HUES48 (cell line): Measurements from ENCODE around the gene EHF.
"Not testable (repeated sequence)": the region's sequence is repeated elsewhere in the genome, so short reads cannot be mapped to it uniquely, and the experiment has no call there.

Experiments
- H3K27ac ChIP-seq: one replicate; pipeline ENCODE4 v1.7.0; 2013; ENCODE audit warnings: low read depth, low read length, inconsistent platforms
- H3K27me3 ChIP-seq: 2 replicates; pipeline ENCODE4 v1.6.1; 2013; ENCODE audit warnings: mild to moderate bottlenecking, low read length; ENCODE audit not compliant: control insufficient read depth, insufficient read depth
- H3K36me3 ChIP-seq: 2 replicates; pipeline ENCODE4 v1.6.1; 2013; ENCODE audit warnings: low read length; ENCODE audit not compliant: control insufficient read depth, insufficient read depth
- H3K4me1 ChIP-seq: 2 replicates; pipeline ENCODE4 v1.6.1; 2013; ENCODE audit warnings: mild to moderate bottlenecking, low read length; ENCODE audit not compliant: control insufficient read depth, insufficient read depth
- H3K4me3 ChIP-seq: 2 replicates; pipeline ENCODE4 v1.5.1; 2013; ENCODE audit warnings: mild to moderate bottlenecking, low read depth, low read length
- H3K9ac ChIP-seq: 2 replicates; pipeline ENCODE4 v1.6.1; 2013; ENCODE audit warnings: mild to moderate bottlenecking, low read depth, low read length, moderate library complexity
- H3K9me3 ChIP-seq: 2 replicates; pipeline ENCODE4 v1.6.1; 2013; ENCODE audit warnings: low read length; ENCODE audit not compliant: control insufficient read depth, insufficient read depth

Gene EHF

DNA sequence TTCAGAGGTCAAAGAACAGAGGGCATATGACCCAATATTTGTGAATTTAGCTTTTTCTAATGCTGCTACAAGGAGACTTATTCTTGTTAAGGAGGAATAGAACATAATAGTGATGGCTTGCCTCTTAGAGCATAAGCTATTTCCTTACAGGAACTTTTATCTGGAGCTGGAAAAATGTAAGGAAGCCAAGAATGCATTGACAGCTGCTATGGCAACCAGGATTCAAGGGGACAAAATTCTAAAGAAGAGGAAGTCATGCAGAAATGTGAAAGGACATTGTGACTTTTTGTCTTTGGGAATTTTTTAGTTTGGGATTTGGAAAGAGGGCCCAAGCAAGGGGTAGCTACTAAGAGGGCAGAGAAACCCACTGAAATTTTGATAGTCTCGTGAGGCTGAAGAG lies 51.1 kb downstream of the EHF start:
- H3K36me3 ChIP-seq, result no peaks in the 10 kb centered on the region
- H3K4me3 ChIP-seq, result no peak overlapping the region
- no peaks in the 10 kb centered on the region for H3K4me1 ChIP-seq
- no peaks in the 10 kb centered on the region for H3K9me3 ChIP-seq
- no peak overlapping the region for H3K9ac ChIP-seq
- H3K27me3 ChIP-seq, result no peaks in the 10 kb centered on the region
- H3K27ac ChIP-seq, result no peak overlapping the region

DNA sequence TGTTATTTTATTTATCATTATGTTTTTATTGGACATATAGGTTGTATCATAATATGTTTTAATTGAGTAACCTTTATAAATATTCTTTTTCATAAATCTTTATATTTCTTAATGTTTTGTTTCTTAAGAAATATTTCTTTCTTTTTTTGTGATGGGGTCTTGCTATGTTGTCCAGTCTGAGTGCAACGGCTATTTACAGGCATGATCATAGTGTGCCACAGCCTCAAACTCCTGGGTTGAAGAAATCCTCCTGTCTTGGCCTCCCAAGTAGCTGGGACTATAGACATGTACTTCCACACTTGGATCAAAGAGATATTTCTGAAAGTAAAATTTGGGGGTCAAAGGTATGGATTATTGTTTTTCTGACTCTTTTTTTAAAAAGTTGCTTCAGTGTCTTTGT lies 53.1 kb downstream of the EHF start:
- no peak overlapping the region for H3K27ac ChIP-seq
- no peak overlapping the region for H3K9ac ChIP-seq
- no peaks in the 10 kb centered on the region for H3K27me3 ChIP-seq
- H3K4me3 ChIP-seq, result no peak overlapping the region
- H3K4me1 ChIP-seq, result no peaks in the 10 kb centered on the region
- H3K36me3 ChIP-seq, result no peaks in the 10 kb centered on the region
- H3K9me3 ChIP-seq, result no peaks in the 10 kb centered on the region

DNA sequence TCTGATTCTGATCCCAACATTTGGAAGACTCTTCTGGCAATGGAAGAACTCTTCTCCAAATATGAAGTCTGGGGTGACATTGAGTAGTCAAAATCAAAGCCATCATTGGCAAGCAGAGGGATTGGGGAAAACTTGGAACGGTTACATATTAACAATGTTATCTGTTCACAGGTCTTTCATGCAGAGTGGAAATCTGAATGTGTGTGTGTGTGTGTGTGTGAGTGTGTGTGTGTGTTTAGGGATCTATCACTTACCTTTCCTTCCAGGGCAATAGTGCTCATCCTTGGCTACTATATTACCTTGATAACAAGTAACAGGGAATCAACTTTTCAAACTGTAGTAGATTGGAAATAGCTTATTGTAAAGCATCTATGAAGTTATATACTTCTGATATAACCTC lies 55.3 kb downstream of the EHF start:
- H3K27ac ChIP-seq, result no peak overlapping the region
- H3K27me3 ChIP-seq, result no peaks in the 10 kb centered on the region
- H3K9me3 ChIP-seq, result no peaks in the 10 kb centered on the region
- H3K36me3 ChIP-seq, result no peaks in the 10 kb centered on the region
- no peak overlapping the region for H3K9ac ChIP-seq
- no peak overlapping the region for H3K4me3 ChIP-seq
- peaks cover 6% of the 10 kb centered on the region for H3K4me1 ChIP-seq

- Histone ChIP-seq H3K9me3 (no peaks in the 10 kb centered on the region), H3K9ac (no peak overlapping the region), H3K4me3 (no peak overlapping the region), H3K36me3 (no peaks in the 10 kb centered on the region), H3K27me3 (no peaks in the 10 kb centered on the region), H3K4me1 (peaks cover 18% of the 10 kb centered on the region), H3K27ac (no peak overlapping the region)
Observed at GRCh38 chr11:34679681-34680080, 58.8 kb downstream of the EHF start.

DNA sequence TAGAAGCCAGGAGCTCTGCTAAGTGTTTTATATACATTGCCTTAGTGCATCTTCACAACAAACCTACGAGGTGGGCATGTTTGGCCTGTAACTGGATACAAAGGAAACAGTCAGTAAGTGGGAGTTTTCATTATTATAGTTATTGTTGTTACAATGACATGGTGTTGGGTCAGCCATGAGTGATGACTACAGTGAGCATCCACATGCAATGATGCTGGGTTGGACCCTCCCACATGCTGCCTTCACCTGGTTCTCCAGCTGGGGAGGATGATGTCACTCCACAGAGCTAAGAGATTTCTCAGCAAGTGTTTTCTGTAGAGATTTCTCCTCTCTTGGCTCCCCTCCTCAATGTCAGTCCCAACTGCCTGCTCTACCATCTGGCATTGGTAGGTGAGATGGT lies 59.3 kb downstream of the EHF start:
- Histone ChIP-seq H3K9ac (no peak overlapping the region), H3K36me3 (no peaks in the 10 kb centered on the region), H3K4me3 (no peak overlapping the region), H3K27ac (no peak overlapping the region), H3K4me1 (peaks cover 18% of the 10 kb centered on the region), H3K27me3 (no peaks in the 10 kb centered on the region), H3K9me3 (no peaks in the 10 kb centered on the region)

- H3K4me1 ChIP-seq, result peaks cover 18% of the 10 kb centered on the region
- 0 out of 2 replicates have a peak overlapping the region, but pooled peaks have one; percentile 2 for H3K4me3 ChIP-seq
- no peaks in the 10 kb centered on the region for H3K27me3 ChIP-seq
- H3K36me3 ChIP-seq, result no peaks in the 10 kb centered on the region
- H3K9me3 ChIP-seq, result no peaks in the 10 kb centered on the region
- H3K27ac ChIP-seq, result peak overlapping the region; percentile 68
- H3K9ac ChIP-seq, result no peak overlapping the region
Observed at GRCh38 chr11:34680918-34681586, 60.2 kb downstream of the EHF start.

- H3K4me1 ChIP-seq, result peaks cover 18% of the 10 kb centered on the region
- no peaks in the 10 kb centered on the region for H3K27me3 ChIP-seq
- H3K36me3 ChIP-seq, result no peaks in the 10 kb centered on the region
- no peak overlapping the region; the same call in 1 of the 2 replicates for H3K9ac ChIP-seq
- H3K4me3 ChIP-seq, result no peak overlapping the region
- no peak overlapping the region for H3K27ac ChIP-seq
- H3K9me3 ChIP-seq, result no peaks in the 10 kb centered on the region
Observed at GRCh38 chr11:34682825-34683224, 61.9 kb downstream of the EHF start.

DNA sequence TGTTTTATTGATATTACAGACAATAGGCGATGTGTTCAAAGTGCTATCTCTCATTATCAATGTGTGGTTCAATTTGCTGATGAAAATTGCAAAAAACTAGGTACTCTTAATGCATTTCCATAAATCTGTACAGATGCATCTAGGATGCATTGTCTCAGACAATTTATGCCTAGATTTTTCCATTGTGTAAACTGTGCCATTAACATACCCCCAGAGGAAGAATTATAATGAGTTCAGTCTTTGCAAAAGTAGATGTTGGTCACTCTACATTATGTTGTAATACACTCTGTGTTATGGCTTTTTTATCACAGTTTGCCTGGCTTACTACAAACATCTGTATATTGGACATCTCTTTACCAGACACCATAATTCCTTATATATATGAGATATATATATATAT lies 62.5 kb downstream of the EHF start:
- no peaks in the 10 kb centered on the region for H3K36me3 ChIP-seq
- no peaks in the 10 kb centered on the region for H3K27me3 ChIP-seq
- H3K9ac ChIP-seq, result no peak overlapping the region
- no peak overlapping the region for H3K4me3 ChIP-seq
- H3K4me1 ChIP-seq, result peaks cover 18% of the 10 kb centered on the region
- H3K27ac ChIP-seq, result no peak overlapping the region
- no peaks in the 10 kb centered on the region for H3K9me3 ChIP-seq

GRCh38 chr11:34685864-34686263 lies 65.0 kb downstream of the EHF start:
- H3K27ac ChIP-seq, result no peak overlapping the region
- H3K4me3 ChIP-seq, result no peak overlapping the region
- H3K27me3 ChIP-seq, result no peaks in the 10 kb centered on the region
- H3K4me1 ChIP-seq, result peaks cover 16% of the 10 kb centered on the region
- no peaks in the 10 kb centered on the region for H3K9me3 ChIP-seq
- no peaks in the 10 kb centered on the region for H3K36me3 ChIP-seq
- H3K9ac ChIP-seq, result no peak overlapping the region

GRCh38 chr11:34692299-34692698 lies 71.4 kb downstream of the EHF start:
- not testable (repeated sequence) for H3K27me3 ChIP-seq, H3K4me1 ChIP-seq, H3K9me3 ChIP-seq, H3K36me3 ChIP-seq
- Histone ChIP-seq H3K4me3 (peak overlapping the region; percentile 83), H3K27ac (peak overlapping the region; percentile 64), H3K9ac (peak overlapping the region; percentile 78)

- H3K4me3 ChIP-seq, result no peak overlapping the region
- H3K27me3 ChIP-seq, result no peaks in the 10 kb centered on the region
- no peaks in the 10 kb centered on the region for H3K4me1 ChIP-seq
- H3K27ac ChIP-seq, result no peak overlapping the region
- H3K9ac ChIP-seq, result no peak overlapping the region
- 0 out of 2 replicates have a peak, but pooled peaks cover 3% of the 10 kb centered on the region for H3K36me3 ChIP-seq
- H3K9me3 ChIP-seq, result peaks cover 5% of the 10 kb centered on the region
Observed at GRCh38 chr11:34696862-34697261, 76.0 kb downstream of the EHF start.
